Activated naive CD8-positive, alpha-beta T cell treated with anti-CD3 and anti-CD28 coated beads, Interleukin-2, amount 50 U/mL, for 24 hours (primary cell): ENCODE results near the gene NBEA.

ENCODE experiments used
- ATAC-seq: fragments of 150-1000 bp; cut with Tn5 transposase; one replicate; pipeline ENCODE4 v1.10.0; 2021
- DNase-seq: peaks from one replicate; pipeline ENCODE4 v3.0.0; 2021
- H3K27ac Mint-ChIP-seq: one replicate; pipeline ENCODE4 v1.8.0; 2021; ENCODE audit warnings: mild to moderate bottlenecking, mixed read lengths
- H3K27me3 Mint-ChIP-seq: one replicate; pipeline ENCODE4 v1.8.0; 2021; ENCODE audit warnings: mixed read lengths
- H3K36me3 Mint-ChIP-seq: one replicate; pipeline ENCODE4 v1.8.0; 2021; ENCODE audit warnings: low read depth, mixed read lengths
- H3K4me1 Mint-ChIP-seq: one replicate; pipeline ENCODE4 v1.8.0; 2021; ENCODE audit warnings: mixed read lengths
- H3K4me3 Mint-ChIP-seq: one replicate; pipeline ENCODE4 v1.8.0; 2021; ENCODE audit warnings: mild to moderate bottlenecking, moderate library complexity, mixed read lengths
- H3K9me3 Mint-ChIP-seq: one replicate; pipeline ENCODE4 v1.8.0; 2021; ENCODE audit warnings: mixed read lengths

The NBEA gene

GRCh38 chr13:35531526-35531925 lies 589.5 kb downstream of the NBEA start:
- Mint-ChIP-seq H3K4me1 (no peaks in the 10 kb centered on the region), H3K4me3 (no peak overlapping the region), H3K9me3 (no peaks in the 10 kb centered on the region), H3K36me3 (no peaks in the 10 kb centered on the region), H3K27ac (no peak overlapping the region), H3K27me3 (no peaks in the 10 kb centered on the region)
- ATAC-seq: no peak
- no peak for DNase-seq

- Mint-ChIP-seq H3K9me3 (no peaks in the 10 kb centered on the region), H3K4me3 (no peak overlapping the region), H3K36me3 (no peaks in the 10 kb centered on the region), H3K27me3 (no peaks in the 10 kb centered on the region), H3K4me1 (no peaks in the 10 kb centered on the region), H3K27ac (no peak overlapping the region)
- ATAC-seq (no peak), DNase-seq (no peak)
These were observed 592.3 kb downstream of the NBEA start for GRCh38 chr13:35534343-35534742.

GRCh38 chr13:35548790-35549189 lies 606.7 kb downstream of the NBEA start:
- Mint-ChIP-seq H3K36me3 (no peaks in the 10 kb centered on the region), H3K9me3 (no peaks in the 10 kb centered on the region), H3K4me1 (no peaks in the 10 kb centered on the region), H3K27ac (no peak overlapping the region), H3K27me3 (no peaks in the 10 kb centered on the region), H3K4me3 (no peak overlapping the region)
- ATAC-seq: no peak
- no peak for DNase-seq

- no peaks in the 10 kb centered on the region for H3K4me1 Mint-ChIP-seq
- ATAC-seq (no peak), DNase-seq (no peak)
- H3K27ac Mint-ChIP-seq: no peak overlapping the region
- H3K27me3 Mint-ChIP-seq: no peaks in the 10 kb centered on the region
- H3K36me3 Mint-ChIP-seq: no peaks in the 10 kb centered on the region
- no peak overlapping the region for H3K4me3 Mint-ChIP-seq
- H3K9me3 Mint-ChIP-seq: no peaks in the 10 kb centered on the region
These were observed 607.4 kb downstream of the NBEA start for GRCh38 chr13:35549481-35549880.

GRCh38 chr13:35552172-35552844 lies 610.2 kb downstream of the NBEA start:
- Mint-ChIP-seq H3K9me3 (no peaks in the 10 kb centered on the region), H3K4me1 (no peaks in the 10 kb centered on the region), H3K27ac (no peak overlapping the region), H3K36me3 (no peaks in the 10 kb centered on the region), H3K27me3 (no peaks in the 10 kb centered on the region), H3K4me3 (no peak overlapping the region)
- DNase-seq: no peak
- no peak for ATAC-seq

- DNase-seq (no peak), ATAC-seq (no peak)
- Mint-ChIP-seq H3K36me3 (no peaks in the 10 kb centered on the region), H3K4me1 (no peaks in the 10 kb centered on the region), H3K4me3 (no peak overlapping the region), H3K27me3 (no peaks in the 10 kb centered on the region), H3K9me3 (no peaks in the 10 kb centered on the region), H3K27ac (no peak overlapping the region)
These were observed 613.0 kb downstream of the NBEA start for GRCh38 chr13:35554972-35555623.

GRCh38 chr13:35557475-35557874 lies 615.4 kb downstream of the NBEA start:
- Mint-ChIP-seq H3K27ac (no peak overlapping the region), H3K4me3 (no peak overlapping the region), H3K27me3 (no peaks in the 10 kb centered on the region), H3K9me3 (no peaks in the 10 kb centered on the region), H3K4me1 (no peaks in the 10 kb centered on the region), H3K36me3 (no peaks in the 10 kb centered on the region)
- ATAC-seq: no peak
- no peak for DNase-seq

GRCh38 chr13:35561540-35561939 lies 619.5 kb downstream of the NBEA start:
- no peaks in the 10 kb centered on the region for H3K27me3 Mint-ChIP-seq
- H3K36me3 Mint-ChIP-seq: no peaks in the 10 kb centered on the region
- DNase-seq (no peak), ATAC-seq (no peak)
- H3K4me3 Mint-ChIP-seq: no peak overlapping the region
- no peaks in the 10 kb centered on the region for H3K9me3 Mint-ChIP-seq
- no peaks in the 10 kb centered on the region for H3K4me1 Mint-ChIP-seq
- H3K27ac Mint-ChIP-seq: no peak overlapping the region

GRCh38 chr13:35565273-35565672 lies 623.2 kb downstream of the NBEA start:
- DNase-seq (no peak), ATAC-seq (no peak)
- Mint-ChIP-seq H3K4me1 (no peaks in the 10 kb centered on the region), H3K9me3 (no peaks in the 10 kb centered on the region), H3K27me3 (no peaks in the 10 kb centered on the region), H3K36me3 (no peaks in the 10 kb centered on the region), H3K4me3 (no peak overlapping the region), H3K27ac (no peak overlapping the region)

GRCh38 chr13:35566340-35566739 lies 624.3 kb downstream of the NBEA start:
- H3K4me1 Mint-ChIP-seq: no peaks in the 10 kb centered on the region

GRCh38 chr13:35567406-35567980 lies 625.4 kb downstream of the NBEA start:
- no peaks in the 10 kb centered on the region for H3K4me1 Mint-ChIP-seq

More at GRCh38 chr13:35566340-35566739, 624.3 kb downstream of the NBEA start:
- Mint-ChIP-seq H3K27ac (no peak overlapping the region), H3K27me3 (no peaks in the 10 kb centered on the region), H3K9me3 (no peaks in the 10 kb centered on the region), H3K4me3 (no peak overlapping the region), H3K36me3 (no peaks in the 10 kb centered on the region)
- DNase-seq (no peak), ATAC-seq (no peak)

GRCh38 chr13:35573639-35574038 lies 631.6 kb downstream of the NBEA start:
- Mint-ChIP-seq H3K27ac (no peak overlapping the region), H3K4me3 (no peak overlapping the region), H3K36me3 (no peaks in the 10 kb centered on the region), H3K4me1 (no peaks in the 10 kb centered on the region), H3K9me3 (no peaks in the 10 kb centered on the region), H3K27me3 (no peaks in the 10 kb centered on the region)
- no peak for DNase-seq
- ATAC-seq: no peak

More at GRCh38 chr13:35567406-35567980, 625.4 kb downstream of the NBEA start:
- no peak for ATAC-seq
- no peak overlapping the region for H3K4me3 Mint-ChIP-seq
- no peak overlapping the region for H3K27ac Mint-ChIP-seq
- no peaks in the 10 kb centered on the region for H3K27me3 Mint-ChIP-seq
- DNase-seq: no peak
- H3K9me3 Mint-ChIP-seq: no peaks in the 10 kb centered on the region
- H3K36me3 Mint-ChIP-seq: no peaks in the 10 kb centered on the region

- ATAC-seq (no peak), DNase-seq (no peak)
- Mint-ChIP-seq H3K27me3 (no peaks in the 10 kb centered on the region), H3K27ac (no peak overlapping the region), H3K9me3 (no peaks in the 10 kb centered on the region), H3K4me1 (no peaks in the 10 kb centered on the region), H3K36me3 (no peaks in the 10 kb centered on the region), H3K4me3 (no peak overlapping the region)
These were observed 650.4 kb downstream of the NBEA start for GRCh38 chr13:35592457-35592856.

- Mint-ChIP-seq H3K36me3 (no peaks in the 10 kb centered on the region), H3K4me3 (no peak overlapping the region), H3K4me1 (no peaks in the 10 kb centered on the region), H3K9me3 (no peaks in the 10 kb centered on the region), H3K27me3 (no peaks in the 10 kb centered on the region), H3K27ac (no peak overlapping the region)
- ATAC-seq (no peak), DNase-seq (no peak)
These were observed 651.6 kb downstream of the NBEA start for GRCh38 chr13:35593651-35594050.

- DNase-seq (no peak), ATAC-seq (no peak)
- Mint-ChIP-seq H3K36me3 (no peaks in the 10 kb centered on the region), H3K27ac (no peak overlapping the region), H3K27me3 (no peaks in the 10 kb centered on the region), H3K4me3 (no peak overlapping the region), H3K9me3 (no peaks in the 10 kb centered on the region), H3K4me1 (no peaks in the 10 kb centered on the region)
These were observed 652.0 kb downstream of the NBEA start for GRCh38 chr13:35594096-35594495.
